Measurements from ENCODE around the gene MSI2.

Gene MSI2

GRCh38 chr17:57420734-57421717 lies 164.7 kb downstream of the MSI2 start:
- peak; percentile 90 for DNase-seq

GRCh38 chr17:57422574-57423164 lies 166.3 kb downstream of the MSI2 start:
- no peak for DNase-seq

DNA sequence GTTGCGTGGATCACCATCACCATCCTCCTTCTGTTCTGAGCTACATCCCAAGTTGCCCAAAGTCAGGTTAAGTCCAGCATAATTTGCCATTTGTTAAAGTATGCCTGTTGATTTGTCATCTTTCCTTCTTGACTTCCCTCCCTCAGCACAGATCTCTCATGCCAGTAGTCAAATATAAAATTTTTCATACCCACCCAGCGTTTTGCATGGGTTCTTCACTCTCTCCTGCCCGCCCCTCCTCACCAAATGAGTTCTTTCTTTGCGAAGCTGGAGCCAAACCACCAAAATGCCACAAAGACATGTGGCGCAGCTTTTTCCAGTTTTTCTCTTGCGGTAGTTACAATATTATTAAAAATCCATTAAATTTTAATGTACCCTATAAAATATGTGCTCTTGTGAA lies 167.2 kb downstream of the MSI2 start:
- DNase-seq: no peak

GRCh38 chr17:57424273-57424672 lies 167.9 kb downstream of the MSI2 start:
- no peak for DNase-seq

DNA sequence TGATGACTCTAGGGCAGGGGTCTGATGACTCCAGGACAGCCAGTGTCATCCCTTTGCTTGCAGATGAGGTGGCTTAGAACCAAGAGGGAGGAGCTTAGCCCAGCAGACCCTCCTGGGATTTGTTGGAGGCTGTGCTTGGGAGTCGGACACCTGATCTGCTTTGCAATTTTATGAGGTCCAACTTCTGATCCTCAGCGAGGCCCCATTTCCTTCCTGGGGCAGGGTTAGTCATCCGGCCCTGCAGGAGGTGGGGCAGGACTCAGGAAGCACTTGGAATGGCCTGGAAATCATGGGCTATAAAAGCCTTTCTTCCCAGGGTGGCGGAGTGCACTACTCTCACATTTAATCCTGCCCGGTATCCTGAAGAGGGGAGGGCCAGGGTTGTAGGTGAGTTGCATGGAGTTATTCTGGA lies 168.5 kb downstream of the MSI2 start:
- DNase-seq: no peak

- no peak for DNase-seq
These were observed 169.1 kb downstream of the MSI2 start for GRCh38 chr17:57425431-57425830.

DNA sequence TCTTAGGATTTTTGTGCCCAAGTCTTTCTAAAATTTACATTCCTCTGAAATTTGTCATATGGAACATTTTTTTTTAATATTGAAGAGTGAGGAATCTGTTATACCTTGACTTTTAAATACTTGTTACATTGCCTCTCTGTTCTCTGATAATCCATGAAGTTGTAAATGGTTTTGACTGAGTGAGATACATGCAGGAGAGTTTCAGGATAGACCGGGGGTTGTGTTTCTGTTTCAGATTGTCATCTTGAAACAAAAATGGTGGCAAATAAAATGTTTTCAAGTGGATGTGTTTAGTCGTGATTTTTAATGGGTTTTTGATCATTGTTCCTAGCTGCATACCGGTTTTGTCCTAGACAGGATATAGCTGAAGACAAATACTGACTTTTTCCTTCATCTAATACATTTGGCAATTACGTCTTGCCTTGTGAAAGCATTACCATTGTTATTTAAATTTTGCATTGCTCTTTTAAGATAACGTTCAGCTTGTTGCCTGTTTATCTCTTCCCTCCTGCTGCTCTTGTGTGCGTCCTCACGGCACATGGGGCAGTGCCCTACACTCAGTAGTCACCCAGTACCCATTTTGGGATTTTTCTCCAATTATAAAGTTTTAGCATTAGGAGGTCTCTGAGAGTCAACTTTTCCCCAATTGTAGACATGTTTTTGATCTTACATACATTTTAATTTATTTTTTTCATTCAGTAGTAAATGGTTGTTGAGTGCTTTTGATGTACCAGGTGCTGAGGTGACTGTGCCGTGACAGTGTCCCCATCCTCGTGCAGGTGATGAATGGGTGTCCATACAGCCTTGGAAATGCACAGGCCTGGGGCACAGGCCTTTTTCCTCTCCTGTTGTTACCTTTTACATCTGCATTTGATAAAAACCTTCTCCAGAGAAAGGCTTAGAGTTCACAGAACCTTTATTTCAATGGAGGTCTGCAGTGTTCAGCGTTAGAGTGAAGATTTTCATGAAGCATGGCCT lies 169.9 kb downstream of the MSI2 start:
- no peak for DNase-seq

DNA sequence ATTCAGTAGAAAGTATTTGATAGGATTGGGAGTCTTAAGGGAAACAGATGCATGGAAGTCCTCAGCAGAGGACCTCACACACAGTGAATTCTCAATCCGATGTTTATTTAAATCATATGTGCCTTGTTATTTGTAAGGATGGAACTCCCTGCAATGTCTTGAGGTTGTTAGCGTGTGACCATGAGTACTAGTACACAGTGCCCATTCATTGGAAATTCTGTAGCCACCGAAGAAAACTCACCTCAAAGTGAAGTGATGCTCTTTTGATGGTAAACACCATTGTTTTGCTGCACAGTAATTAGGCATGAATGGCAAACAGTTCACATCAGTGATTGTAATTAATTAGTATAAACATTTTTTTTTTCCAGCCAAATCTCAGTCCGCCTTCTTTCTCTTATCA lies 173.6 kb downstream of the MSI2 start:
- no peak for DNase-seq

- DNase-seq: no peak
These were observed 175.1 kb downstream of the MSI2 start for GRCh38 chr17:57431415-57431814.

GRCh38 chr17:57432507-57433277 lies 176.4 kb downstream of the MSI2 start:
- DNase-seq: no peak

GRCh38 chr17:57433452-57433851 lies 177.1 kb downstream of the MSI2 start:
- DNase-seq: no peak

DNA sequence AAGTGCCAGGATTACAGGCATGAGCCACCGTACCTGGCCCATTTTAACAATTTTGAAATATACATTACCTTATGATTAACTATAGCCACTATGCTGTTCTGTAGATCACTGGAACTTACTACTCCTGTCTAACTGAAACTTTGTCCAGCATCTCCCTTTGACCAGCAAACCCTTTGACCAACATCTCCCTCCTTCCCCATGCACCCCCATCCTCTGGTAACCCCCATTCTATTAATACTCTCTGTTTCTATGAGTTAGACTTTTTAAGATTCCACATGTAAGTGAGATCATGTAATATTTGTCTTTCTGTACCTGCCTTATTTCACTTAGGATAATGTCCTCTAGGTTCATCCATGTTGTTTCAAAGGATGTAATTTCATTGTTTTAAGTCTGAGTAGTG lies 178.0 kb downstream of the MSI2 start:
- DNase-seq: no peak

- no peak for DNase-seq
These were observed 180.2 kb downstream of the MSI2 start for GRCh38 chr17:57436565-57436964.

GRCh38 chr17:57438066-57438731 lies 181.9 kb downstream of the MSI2 start:
- no peak for DNase-seq

- DNase-seq: no peak
These were observed 183.3 kb downstream of the MSI2 start for GRCh38 chr17:57439651-57440050.

- DNase-seq: peak; percentile 33
These were observed 184.4 kb downstream of the MSI2 start for GRCh38 chr17:57440522-57441269.

- DNase-seq: peak; percentile 54
These were observed 184.9 kb downstream of the MSI2 start for GRCh38 chr17:57441270-57441600.

DNA sequence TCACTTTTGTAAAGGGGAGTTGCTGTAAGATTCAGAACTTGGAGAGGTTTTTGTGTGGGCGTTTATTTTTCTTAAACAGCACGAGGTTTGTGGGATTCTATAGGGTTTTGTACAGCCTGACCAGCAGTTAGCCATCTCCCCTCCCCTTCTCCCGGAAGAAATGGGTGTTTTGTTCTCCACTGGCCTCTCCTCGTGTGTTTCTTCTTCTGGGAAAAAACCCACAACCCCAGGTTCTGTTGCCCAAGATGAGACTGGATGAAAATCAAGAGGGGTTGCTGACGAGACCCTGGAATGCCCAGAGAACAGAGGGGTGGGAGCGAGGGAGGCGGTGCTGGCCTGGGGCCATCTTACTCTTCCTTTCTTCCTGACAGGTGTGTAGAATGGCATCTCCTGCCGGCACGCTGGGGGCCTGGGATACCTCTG lies 186.1 kb downstream of the MSI2 start:
- DNase-seq: no peak

DNA sequence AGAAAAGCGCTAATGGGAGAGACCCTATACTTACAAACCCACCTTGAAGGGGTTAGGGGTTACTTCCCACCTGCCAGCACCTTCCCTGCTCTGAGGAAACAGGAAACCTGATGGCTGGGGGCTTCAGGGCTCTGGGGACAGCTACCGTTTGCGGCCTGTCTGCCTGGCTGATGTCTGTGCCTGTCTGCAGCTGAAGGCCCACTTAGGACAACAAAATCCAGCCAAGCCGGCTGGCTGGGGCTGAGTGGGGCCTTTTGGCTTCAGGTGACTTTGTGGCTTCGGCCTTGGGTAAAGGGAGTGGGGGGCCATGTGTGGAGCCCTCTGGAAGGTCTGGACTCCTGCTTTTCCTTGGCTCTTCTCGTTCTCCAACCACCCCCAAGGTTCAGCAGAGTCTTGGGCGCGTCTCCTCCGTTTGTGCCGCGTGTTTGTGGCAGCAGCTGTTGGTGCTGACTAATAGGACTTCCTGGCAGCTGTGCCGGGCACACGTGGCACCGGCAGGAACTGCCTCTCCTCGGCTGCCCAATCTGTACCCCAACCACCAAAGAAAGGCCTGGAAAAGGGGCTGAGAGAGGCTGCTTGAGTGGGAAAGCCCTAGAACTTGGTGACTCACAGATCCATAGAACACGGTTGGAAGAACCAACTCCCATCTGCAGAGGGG lies 186.7 kb downstream of the MSI2 start:
- peak; percentile 88 for DNase-seq

DNA sequence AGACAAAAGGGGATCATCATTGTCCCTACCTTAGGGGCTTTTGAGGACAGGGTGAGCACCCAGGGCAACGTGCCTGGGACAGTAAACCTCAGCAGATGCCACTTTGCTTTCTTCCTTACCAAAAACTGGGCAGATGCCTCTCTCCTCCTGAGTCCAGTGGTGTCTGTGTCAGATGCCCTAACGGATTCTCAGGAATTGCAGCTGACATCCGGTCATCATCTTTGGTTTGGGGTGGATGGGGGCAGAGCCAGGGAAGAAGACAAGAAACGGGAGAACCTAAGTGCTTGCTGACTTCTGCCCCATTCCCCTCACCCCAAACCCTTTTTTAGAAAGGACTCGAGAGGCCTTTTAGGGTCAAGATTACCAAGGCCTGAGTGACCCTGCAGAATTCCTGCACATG lies 187.5 kb downstream of the MSI2 start:
- no peak for DNase-seq
